ENCODE measurements around the gene NDOR1.

- TF ChIP-seq CTCF (conservative IDR thresholded peaks at IDR 0.05) (no peak), EZH2 (IDR thresholded peaks at IDR 0.05; ENCODE audit: low read depth) (no peak)
These were observed 25.3 kb downstream of the NDOR1 start, which contains the start of gene SLC34A3 for GRCh38 chr9:137230705-137231371.
